Measurements from ENCODE around the gene ILKAP. TPM values are rescaled to one million over a fixed set of nuclear protein-coding genes. Genes with fewer than 3 reads are reported as not detected.

The ILKAP gene
- total RNA-seq, 4 donors from 2014 or later, result 27.3 to 36.0 (median 34.3) TPM

DNA sequence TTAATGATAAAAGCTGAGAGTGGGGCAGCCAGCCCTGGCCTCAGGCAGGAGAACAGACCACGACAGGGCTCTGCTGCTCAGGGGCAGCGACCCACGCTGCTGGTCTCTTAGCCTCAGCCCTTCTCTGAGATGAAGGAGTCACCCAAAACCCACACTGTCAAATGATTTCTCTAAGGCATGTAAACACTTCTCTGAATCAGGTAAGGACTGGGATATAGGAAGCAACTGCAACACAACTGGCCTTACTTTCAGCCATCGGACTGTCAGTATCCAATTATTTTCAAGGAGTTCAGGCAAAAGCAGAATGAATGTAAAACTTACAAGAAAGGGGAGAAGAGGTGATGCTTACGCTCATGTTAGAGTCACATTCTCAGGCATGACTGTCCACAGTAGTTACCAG, 22.9 kb downstream of the ILKAP start:
- no peaks in the 10 kb centered on the region for H3K9me3 ChIP-seq
- no peaks in the 10 kb centered on the region for H3K27me3 ChIP-seq
- 90% methylated on average over 5 of the region's 5 CpGs for WGBS
- no peak overlapping the region for H3K27ac ChIP-seq (replicated peaks in 1 of 4)
- intact Hi-C loops (cut with DNase I), result no loop called here
- no peaks in the 10 kb centered on the region for H3K4me1 ChIP-seq
- peaks cover 71 to 100% (median 97%) of the 10 kb centered on the region in 4 donors for H3K36me3 ChIP-seq
- no peak overlapping the region for H3K4me3 ChIP-seq
- TF ChIP-seq POLR2AphosphoS5 (IDR thresholded peaks at IDR 0.05), result no peak
- TF ChIP-seq POLR2A (IDR thresholded peaks at IDR 0.05; ENCODE audit: low read depth), result no peak
- TF ChIP-seq, protein P1, sequence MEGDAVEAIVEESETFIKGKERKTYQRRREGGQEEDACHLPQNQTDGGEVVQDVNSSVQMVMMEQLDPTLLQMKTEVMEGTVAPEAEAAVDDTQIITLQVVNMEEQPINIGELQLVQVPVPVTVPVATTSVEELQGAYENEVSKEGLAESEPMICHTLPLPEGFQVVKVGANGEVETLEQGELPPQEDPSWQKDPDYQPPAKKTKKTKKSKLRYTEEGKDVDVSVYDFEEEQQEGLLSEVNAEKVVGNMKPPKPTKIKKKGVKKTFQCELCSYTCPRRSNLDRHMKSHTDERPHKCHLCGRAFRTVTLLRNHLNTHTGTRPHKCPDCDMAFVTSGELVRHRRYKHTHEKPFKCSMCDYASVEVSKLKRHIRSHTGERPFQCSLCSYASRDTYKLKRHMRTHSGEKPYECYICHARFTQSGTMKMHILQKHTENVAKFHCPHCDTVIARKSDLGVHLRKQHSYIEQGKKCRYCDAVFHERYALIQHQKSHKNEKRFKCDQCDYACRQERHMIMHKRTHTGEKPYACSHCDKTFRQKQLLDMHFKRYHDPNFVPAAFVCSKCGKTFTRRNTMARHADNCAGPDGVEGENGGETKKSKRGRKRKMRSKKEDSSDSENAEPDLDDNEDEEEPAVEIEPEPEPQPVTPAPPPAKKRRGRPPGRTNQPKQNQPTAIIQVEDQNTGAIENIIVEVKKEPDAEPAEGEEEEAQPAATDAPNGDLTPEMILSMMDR (IDR thresholded peaks at IDR 0.05), result no peak
- no peak for TF ChIP-seq EP300 (IDR thresholded peaks at IDR 0.05)
- DNase-seq (ENCODE audit: extremely low spot score), result no peak

DNA sequence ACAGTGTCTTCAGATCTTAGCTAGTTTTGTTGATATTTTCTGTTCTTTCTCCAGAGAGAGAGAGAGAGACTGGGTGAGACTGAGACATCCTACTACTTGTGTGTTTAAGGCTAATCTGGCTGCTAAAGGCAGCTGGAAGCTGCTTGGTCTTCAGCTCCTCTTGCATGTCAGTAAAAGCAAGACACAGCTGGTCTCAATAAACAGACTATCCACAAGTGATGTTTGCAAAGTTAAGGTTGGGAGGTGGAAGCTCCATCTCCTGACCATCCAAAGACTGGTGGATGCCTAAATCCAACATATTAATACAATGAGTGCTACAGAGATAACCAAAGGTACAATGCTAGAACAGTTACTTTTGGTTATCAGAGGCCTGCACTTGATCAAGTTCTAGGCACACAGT, 26.9 kb downstream of the ILKAP start:
- DNase-seq (ENCODE audit: extremely low spot score), result no peak
- TF ChIP-seq EP300 (IDR thresholded peaks at IDR 0.05), result no peak
- no peak for TF ChIP-seq POLR2AphosphoS5 (IDR thresholded peaks at IDR 0.05)
- TF ChIP-seq POLR2A (IDR thresholded peaks at IDR 0.05; ENCODE audit: low read depth), result no peak
- TF ChIP-seq, protein P1 (IDR thresholded peaks at IDR 0.05), result no peak
- Histone ChIP-seq H3K4me3 (no peak overlapping the region), H3K36me3 (peaks cover 50 to 100% (median 97%) of the 10 kb centered on the region in 4 donors), H3K27me3 (no peaks in the 10 kb centered on the region), H3K4me1 (peaks cover 0 to under 1% (median 0%) of the 10 kb centered on the region in 4 donors), H3K9me3 (no peaks in the 10 kb centered on the region), H3K27ac (replicated peaks in 1 of 4) (no peak overlapping the region)
- intact Hi-C loops (cut with DNase I), result no loop called here

DNA sequence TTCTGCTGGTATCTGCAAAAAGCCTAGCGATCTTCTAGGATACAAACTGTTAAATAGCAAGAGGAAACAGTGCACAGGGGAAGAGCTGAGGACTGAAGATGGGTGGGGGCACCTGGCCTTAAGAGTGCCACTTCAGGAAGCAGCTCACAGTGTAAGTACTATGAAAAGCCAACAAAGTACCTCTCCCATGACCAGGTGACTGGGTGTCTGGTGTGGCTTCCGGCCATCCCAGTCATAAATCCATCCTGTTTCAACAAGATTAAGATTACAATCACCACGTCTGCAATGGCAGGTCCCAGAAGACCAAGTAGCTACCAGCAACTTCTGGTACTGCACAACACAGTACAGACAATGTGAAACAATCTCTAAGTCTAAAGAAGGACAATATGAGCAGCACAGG, 28.8 kb downstream of the ILKAP start:
- DNase-seq (ENCODE audit: extremely low spot score), result no peak
- intact Hi-C loops (cut with DNase I), result no loop called here
- TF ChIP-seq, protein P1 (IDR thresholded peaks at IDR 0.05), result no peak
- TF ChIP-seq POLR2A (IDR thresholded peaks at IDR 0.05; ENCODE audit: low read depth), result no peak
- no peak for TF ChIP-seq EP300 (IDR thresholded peaks at IDR 0.05)
- TF ChIP-seq POLR2AphosphoS5 (IDR thresholded peaks at IDR 0.05), result no peak
- Histone ChIP-seq H3K36me3 (peaks cover 37 to 99% (median 94%) of the 10 kb centered on the region in 4 donors), H3K4me1 (peaks cover 11 to 19% (median 12%) of the 10 kb centered on the region in 4 donors), H3K27ac (replicated peaks in 1 of 4) (no peak overlapping the region), H3K9me3 (no peaks in the 10 kb centered on the region), H3K27me3 (no peaks in the 10 kb centered on the region), H3K4me3 (no peak overlapping the region)
- 87% methylated on average over 3 of the region's 3 CpGs for WGBS

DNA sequence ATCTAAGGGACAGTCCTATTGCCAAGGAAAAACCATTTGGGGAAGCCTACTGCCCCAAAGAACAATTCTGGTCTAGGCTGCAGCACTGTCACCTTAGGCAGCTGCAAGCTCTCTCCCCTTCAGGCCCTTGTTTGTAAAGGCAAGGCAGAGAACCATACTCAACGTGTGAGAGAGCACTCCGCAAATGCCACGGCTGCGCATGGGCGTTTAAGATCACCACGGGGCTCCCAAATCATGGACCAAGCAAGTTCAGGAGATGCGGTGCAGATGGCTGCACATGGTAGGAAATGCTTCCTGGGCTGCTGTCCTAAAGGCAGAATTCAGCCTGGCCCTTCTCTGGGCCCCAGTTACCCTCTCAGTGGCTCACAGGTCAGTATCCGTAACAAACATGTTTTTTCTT, 29.2 kb downstream of the ILKAP start:
- intact Hi-C loops (cut with DNase I), result no loop called here
- TF ChIP-seq EP300 (IDR thresholded peaks at IDR 0.05) (no peak), POLR2AphosphoS5 (IDR thresholded peaks at IDR 0.05) (no peak), POLR2A (IDR thresholded peaks at IDR 0.05; ENCODE audit: low read depth) (no peak)
- TF ChIP-seq, protein P1 (IDR thresholded peaks at IDR 0.05), result no peak
- 94% methylated on average over 8 of the region's 8 CpGs for WGBS
- no peaks in the 10 kb centered on the region for H3K9me3 ChIP-seq
- H3K27me3 ChIP-seq, result no peaks in the 10 kb centered on the region
- no peak overlapping the region for H3K4me3 ChIP-seq
- H3K36me3 ChIP-seq, result peaks cover 33 to 98% (median 93%) of the 10 kb centered on the region in 4 donors
- no peak for DNase-seq (ENCODE audit: extremely low spot score)
- no peak overlapping the region for H3K27ac ChIP-seq (replicated peaks in 1 of 4)
- peaks cover 14 to 23% (median 16%) of the 10 kb centered on the region in 4 donors for H3K4me1 ChIP-seq

DNA sequence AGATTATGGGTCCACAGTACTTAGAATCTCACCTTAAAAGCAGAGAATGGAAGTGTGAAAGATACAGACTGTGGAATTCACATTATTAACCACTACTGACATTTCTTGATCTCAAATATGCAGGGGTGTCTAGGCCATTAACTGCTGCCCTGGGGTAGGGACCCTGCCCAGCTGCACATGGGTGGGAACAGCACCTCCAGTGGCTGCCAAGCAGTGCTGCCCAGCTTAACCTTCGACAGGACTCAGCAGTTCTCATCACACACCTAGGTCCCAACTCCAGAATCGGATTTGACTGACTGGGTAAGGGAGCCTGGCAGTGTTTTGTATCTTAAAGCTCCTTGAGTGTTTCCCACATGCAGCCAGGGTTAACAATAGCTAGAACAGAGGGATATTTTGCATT, 29.8 kb downstream of the ILKAP start:
- H3K36me3 ChIP-seq, result peaks cover 28 to 96% (median 89%) of the 10 kb centered on the region in 4 donors
- H3K4me3 ChIP-seq, result no peak overlapping the region
- H3K27ac ChIP-seq (replicated peaks in 1 of 4), result no peak overlapping the region
- H3K4me1 ChIP-seq, result peaks cover 19 to 29% (median 22%) of the 10 kb centered on the region in 4 donors
- WGBS, result 87% methylated on average over 2 of the region's 2 CpGs
- no peaks in the 10 kb centered on the region for H3K27me3 ChIP-seq
- no peaks in the 10 kb centered on the region for H3K9me3 ChIP-seq
- TF ChIP-seq, protein P1 (IDR thresholded peaks at IDR 0.05), result no peak
- TF ChIP-seq POLR2AphosphoS5 (IDR thresholded peaks at IDR 0.05) (no peak), EP300 (IDR thresholded peaks at IDR 0.05) (no peak), POLR2A (IDR thresholded peaks at IDR 0.05; ENCODE audit: low read depth) (no peak)
- DNase-seq (ENCODE audit: extremely low spot score), result no peak
- intact Hi-C loops (cut with DNase I), result no loop called here

Data from esophagus muscularis mucosa (tissue), 4 donors.